GM10847 (cell line): Measurements from ENCODE around the gene SEMA3B.
A peak's percentile ranks its signal among the peaks of the same experiment; 100 is the strongest.

Source experiments
- POLR2A ChIP-seq: IDR thresholded peaks from 2 replicates; pipeline ENCODE4 v1.6.1; 2011; ENCODE audit not compliant: insufficient read length; ENCODE audit errors: extremely low read depth

Gene SEMA3B

GRCh38 chr3:50250514-50250913, 18.4 kb upstream of the SEMA3B start:
- TF ChIP-seq POLR2A: no peak

DNA sequence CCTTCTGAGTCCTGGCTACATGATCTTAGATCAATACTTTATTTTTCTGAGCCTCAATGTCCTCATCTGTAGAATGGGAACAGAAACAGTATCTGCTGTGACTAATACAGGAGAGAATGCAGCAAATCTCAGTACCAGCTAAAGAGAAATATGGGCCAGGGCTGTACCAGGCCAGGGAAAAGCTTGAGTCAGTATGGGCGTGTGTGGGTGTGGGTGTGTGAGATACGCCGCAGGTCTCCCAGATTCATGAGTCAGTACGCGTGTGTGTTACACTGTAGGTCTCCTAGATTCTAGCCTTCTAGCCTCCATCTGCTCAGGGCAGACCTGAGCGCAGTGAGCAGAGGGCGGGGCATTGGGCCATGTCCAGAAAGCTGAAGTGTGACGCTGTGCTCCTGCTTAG, 17.7 kb upstream of the SEMA3B start:
- TF ChIP-seq POLR2A: no peak

GRCh38 chr3:50254577-50255250, 14.2 kb upstream of the SEMA3B start:
- TF ChIP-seq POLR2A: no peak

- TF ChIP-seq POLR2A: no peak
Observed at GRCh38 chr3:50255251-50255615, 13.7 kb upstream of the SEMA3B start.

DNA sequence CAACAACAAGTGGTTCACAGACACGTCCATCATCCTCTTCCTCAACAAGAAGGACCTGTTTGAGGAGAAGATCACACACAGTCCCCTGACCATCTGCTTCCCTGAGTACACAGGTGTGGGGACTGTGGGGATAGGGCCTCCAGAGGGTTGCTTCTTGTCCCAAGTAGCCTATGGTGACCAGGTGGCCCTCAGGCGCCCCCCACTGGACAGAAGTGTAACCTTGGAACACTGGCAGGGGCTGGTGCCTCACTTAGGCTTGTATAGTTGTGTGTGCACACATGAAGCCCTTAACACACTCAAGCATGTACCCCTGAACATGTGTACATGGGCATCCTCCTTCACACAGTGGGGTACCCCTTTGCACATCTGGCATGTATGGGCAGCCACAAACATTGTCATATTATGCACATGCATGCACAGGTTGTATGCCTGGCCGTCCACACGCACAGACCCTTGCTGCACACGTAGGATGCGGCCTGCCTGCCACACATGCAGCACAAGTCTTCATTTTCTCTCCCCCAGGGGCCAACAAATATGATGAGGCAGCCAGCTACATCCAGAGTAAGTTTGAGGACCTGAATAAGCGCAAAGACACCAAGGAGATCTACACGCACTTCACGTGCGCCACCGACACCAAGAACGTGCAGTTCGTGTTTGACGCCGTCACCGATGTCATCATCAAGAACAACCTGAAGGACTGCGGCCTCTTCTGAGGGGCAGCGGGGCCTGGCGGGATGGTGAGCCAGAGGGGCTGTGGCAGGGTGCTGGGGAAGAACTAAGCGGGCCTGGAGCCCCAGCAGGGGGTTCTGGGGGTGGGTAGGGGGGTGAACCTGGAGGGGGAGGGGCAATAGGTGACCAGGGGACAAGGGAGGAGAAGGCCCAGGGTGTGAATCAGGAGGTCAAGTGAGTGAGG, 11.7 kb upstream of the SEMA3B start:
- TF ChIP-seq POLR2A: no peak

DNA sequence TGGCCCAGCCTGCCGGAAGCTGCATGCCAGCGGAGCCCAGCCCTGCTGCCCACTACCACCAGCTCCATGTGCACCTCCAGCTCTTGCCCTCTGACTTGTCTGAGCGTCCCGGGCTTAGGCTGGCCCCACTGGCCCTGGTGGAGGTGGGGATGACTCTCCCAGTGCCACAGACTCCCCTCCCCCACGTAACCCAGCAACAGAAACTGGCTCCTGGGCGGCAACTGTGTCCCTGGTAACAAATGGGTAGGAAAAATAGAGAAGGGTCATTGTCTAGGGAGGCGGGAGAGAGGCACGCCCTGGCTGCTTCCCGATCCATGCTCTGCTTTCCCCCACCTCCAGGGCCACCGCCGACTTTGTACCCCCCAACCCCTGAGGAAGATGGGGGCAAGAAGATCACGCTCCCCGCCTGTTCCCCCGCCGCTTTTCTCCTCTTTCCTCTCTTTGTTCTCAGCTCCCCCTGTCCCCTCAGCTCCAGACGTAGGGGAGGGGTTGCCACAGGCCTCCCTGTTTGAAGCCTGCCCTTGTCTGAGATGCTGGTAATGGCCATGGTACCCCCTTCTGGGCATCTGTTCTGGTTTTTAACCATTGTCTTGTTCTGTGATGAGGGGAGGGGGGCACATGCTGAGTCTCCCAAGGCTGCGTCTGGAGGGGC, 10.8 kb upstream of the SEMA3B start:
- no peak for TF ChIP-seq POLR2A

GRCh38 chr3:50258979-50259378, 10.0 kb upstream of the SEMA3B start:
- TF ChIP-seq POLR2A: no peak

GRCh38 chr3:50259432-50260026, 9.4 kb upstream of the SEMA3B start:
- TF ChIP-seq POLR2A: no peak

DNA sequence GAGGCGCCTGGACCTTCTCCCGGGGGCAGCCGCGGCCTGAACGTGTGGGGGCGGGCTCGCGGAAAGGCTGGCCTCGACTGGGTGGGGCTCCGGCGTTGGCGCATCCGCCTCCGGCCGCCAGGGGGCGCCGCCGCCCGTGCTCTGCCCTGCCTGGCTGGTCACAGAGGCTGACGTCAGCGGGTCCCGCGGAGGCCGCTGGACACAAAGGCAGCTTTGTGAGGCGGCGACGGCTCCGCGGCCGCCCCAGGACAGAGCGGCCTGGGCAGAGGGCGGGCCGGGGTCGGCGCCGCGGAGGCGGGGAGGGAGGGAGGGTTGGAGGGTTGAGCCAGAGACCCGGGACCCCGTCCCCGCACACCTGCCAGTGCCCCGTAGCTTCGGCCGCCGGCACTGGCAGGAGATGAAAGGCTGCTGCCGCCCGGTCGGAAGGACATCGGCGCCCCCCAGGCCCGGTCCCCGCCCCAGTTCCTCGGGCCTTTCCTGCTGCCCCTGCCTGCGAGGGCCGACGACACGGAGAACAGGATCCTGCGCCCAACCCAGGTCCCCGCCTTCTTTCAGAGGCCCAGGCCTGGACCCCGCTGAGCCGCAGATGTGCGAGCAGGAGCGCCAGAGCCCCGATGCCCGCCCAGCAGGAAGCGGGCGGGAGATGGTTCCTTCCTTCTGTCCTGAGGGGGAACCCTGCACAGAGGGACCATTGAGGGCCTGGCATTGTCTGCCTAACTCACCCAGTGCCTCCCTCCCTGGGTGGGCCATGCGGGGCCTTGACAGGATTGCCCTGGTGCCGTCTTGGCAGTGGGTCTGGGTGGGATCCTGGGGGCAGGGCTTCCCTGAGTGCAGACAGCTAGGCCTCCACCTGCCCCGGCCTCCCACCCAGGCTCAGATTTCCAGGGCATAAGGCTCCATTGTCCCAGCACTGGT, 8.7 kb upstream of the SEMA3B start:
- TF ChIP-seq POLR2A: peak; percentile 38

DNA sequence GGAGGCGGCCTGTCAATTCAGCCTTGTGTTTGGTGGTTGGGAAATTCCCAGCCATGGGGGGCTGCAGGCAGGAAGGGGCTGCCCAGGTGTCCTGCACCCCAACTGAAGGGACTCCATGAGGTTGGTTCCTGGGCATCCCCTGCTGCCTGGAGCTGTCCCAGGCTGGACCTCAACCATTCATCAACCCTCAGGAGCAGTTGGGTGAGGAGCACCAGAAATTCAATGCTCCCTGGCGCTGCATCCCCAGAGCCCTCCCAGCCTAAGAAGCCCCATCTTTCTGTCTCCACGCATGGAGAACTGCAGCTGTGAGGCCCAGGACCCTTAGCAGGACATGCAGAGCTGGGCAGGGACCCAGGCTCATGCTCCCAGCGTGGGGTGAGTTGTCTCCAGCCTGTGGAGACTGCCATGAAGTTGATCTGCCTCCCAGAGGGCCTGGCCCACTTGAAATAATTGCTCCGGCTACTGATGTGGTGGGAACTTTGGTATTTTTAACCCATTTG, 8.0 kb upstream of the SEMA3B start:
- no peak for TF ChIP-seq POLR2A

- TF ChIP-seq POLR2A: no peak
Observed at GRCh38 chr3:50261505-50261904, 7.4 kb upstream of the SEMA3B start.

DNA sequence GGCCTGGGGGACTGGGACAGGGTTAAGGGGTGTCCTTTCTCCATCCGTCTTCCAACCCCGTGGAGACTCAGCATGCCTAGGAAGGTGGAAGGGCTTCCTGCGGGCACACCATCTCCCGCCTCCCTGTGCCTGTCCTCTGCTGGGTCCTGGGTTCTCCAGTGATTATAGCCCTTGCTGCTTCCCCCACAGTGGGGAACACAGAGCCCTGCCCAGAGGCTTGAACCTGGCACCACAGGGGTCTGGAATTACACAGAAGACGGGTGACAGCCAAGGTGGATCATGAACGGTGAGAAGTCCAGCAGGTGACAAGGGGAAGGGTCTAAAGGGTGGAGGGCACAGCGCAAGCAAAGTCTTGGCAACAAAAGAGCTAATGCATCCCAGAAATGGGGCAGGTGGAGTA, 6.2 kb upstream of the SEMA3B start:
- no peak for TF ChIP-seq POLR2A

DNA sequence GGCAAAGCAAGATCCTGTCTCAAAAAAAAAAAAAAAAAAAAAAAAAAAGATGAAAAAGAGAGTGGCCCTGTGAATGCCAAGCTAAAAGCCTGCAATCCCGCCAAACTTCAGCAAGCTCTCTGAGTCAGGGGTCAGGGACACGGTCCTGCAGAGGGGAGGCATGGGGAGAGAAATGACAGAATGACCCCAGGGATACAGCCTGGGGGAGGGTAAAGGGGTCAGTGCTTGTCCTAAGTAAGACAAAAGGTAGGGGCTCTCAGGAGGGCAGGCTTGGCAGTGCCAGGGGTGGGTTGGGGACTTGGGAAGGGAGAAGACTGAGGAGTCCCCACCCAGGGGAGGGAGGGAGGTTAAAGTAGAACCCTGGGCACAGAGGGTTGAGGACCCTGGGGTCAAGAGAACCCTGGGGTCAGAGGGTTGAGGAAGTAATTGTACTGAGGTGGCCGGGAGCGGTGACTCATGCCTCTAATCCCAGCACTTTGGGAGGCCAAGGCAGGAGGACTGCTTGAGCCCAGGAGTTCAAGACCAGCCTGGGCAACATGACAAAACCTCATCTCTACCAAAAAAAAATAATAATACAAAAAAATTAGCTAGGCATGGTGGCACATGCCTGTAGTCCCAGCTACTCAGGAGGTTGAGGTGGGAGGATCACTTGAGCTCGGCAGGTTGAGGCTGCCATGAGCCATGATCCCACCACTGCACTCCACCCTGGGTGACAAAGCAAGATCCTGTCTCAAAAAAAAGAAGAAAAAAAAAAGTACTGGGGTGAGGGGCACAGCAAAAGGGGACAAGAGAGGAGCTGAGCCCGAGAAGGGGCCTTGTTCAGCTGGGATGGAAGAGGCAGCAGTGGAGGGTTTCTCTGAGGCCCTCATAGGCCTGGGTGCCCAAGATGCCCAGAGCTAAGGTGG, 5.2 kb upstream of the SEMA3B start:
- no peak for TF ChIP-seq POLR2A
